Inflammatory macrophage treated with lipopolysaccharide for 4 hours (primary cell): ENCODE measurements around the gene RNASE12.
"Not testable (repeated sequence)": the region's sequence is repeated elsewhere in the genome, so short reads cannot be mapped to it uniquely, and the experiment has no call there.

Source experiments
- DNase-seq: peaks from one replicate; pipeline ENCODE4 v3.0.0-alpha.2; 2020

RNASE12 gene

GRCh38 chr14:20591235-20591634 is at the start of gene RNASE12:
Gene RNASE12, minus strand, starts transcription at chr14:20591376. Its CDS starts 653 bp downstream, at chr14:20590723.
- DNase-seq = no peak

GRCh38 chr14:20632831-20633691 is 41.9 kb upstream of the RNASE12 start:
- DNase-seq = peak; percentile 67

GRCh38 chr14:20632448-20632830 is 41.3 kb upstream of the RNASE12 start:
- no peak for DNase-seq

- DNase-seq = no peak
These were observed 40.8 kb upstream of the RNASE12 start for GRCh38 chr14:20631880-20632389.

GRCh38 chr14:20631023-20631879 is 40.1 kb upstream of the RNASE12 start:
- peak; percentile 42 for DNase-seq

GRCh38 chr14:20630340-20631022 is 39.3 kb upstream of the RNASE12 start:
- DNase-seq = no peak

GRCh38 chr14:20628063-20628854 is 37.1 kb upstream of the RNASE12 start:
- DNase-seq = no peak

- no peak for DNase-seq
These were observed 36.3 kb upstream of the RNASE12 start for GRCh38 chr14:20627346-20628027.

GRCh38 chr14:20626274-20626673 is 35.1 kb upstream of the RNASE12 start:
- DNase-seq = no peak

GRCh38 chr14:20624495-20625070 is 33.4 kb upstream of the RNASE12 start:
- peak; percentile 92 for DNase-seq

- DNase-seq = peak; percentile 59
These were observed 32.6 kb upstream of the RNASE12 start for GRCh38 chr14:20623798-20624197.

GRCh38 chr14:20622816-20623291 is 31.7 kb upstream of the RNASE12 start:
- DNase-seq = no peak

GRCh38 chr14:20620798-20621478 is 29.8 kb upstream of the RNASE12 start:
- no peak for DNase-seq

- not testable (repeated sequence) for DNase-seq
These were observed 28.5 kb upstream of the RNASE12 start for GRCh38 chr14:20619688-20620087.

GRCh38 chr14:20618271-20618749 is 27.1 kb upstream of the RNASE12 start:
- peak; percentile 78 for DNase-seq

GRCh38 chr14:20617138-20618003 is 26.2 kb upstream of the RNASE12 start:
- no peak for DNase-seq

- no peak for DNase-seq
These were observed 24.8 kb upstream of the RNASE12 start for GRCh38 chr14:20615996-20616395.

GRCh38 chr14:20614038-20614840 is 23.1 kb upstream of the RNASE12 start:
- DNase-seq = no peak
